OCI-LY1 (cell line): ENCODE data around the gene MSMB.

Experiments
- H2AFZ ChIP-seq: fragments of 200-600 bp; sonication (generic), shearing (Covaris generic); 2 replicates; pipeline ENCODE4 v1.6.0; 2014; ENCODE audit warnings: antibody characterized with exemption, mild to moderate bottlenecking, low read length
- H3F3A ChIP-seq: fragments of 200-600 bp; sonication (generic), shearing (Covaris generic); 2 replicates; pipeline ENCODE4 v1.6.0; 2014; ENCODE audit warnings: mild to moderate bottlenecking, antibody characterized with exemption, low read length, moderate library complexity; ENCODE audit not compliant: insufficient read depth
- H3K27ac ChIP-seq: fragments of 200-600 bp; sonication (generic); 2 replicates; pipeline ENCODE4 v1.5.1; 2014; ENCODE audit warnings: low read length, mixed run types, mild to moderate bottlenecking, low read depth; ENCODE audit not compliant: poor library complexity, severe bottlenecking
- H3K27me3 ChIP-seq: fragments of 200-600 bp; sonication (generic); 2 replicates; pipeline ENCODE4 v1.6.0; 2014; ENCODE audit warnings: antibody characterized with exemption, mild to moderate bottlenecking, low read length, moderate library complexity; ENCODE audit not compliant: insufficient read depth
- H3K36me3 ChIP-seq: fragments of 200-600 bp; sonication (generic); 2 replicates; pipeline ENCODE4 v1.6.1; 2014; ENCODE audit warnings: mild to moderate bottlenecking, antibody characterized with exemption, low read length, moderate library complexity, mixed read lengths; ENCODE audit not compliant: insufficient read depth
- H3K4me1 ChIP-seq: fragments of 200-600 bp; sonication (generic); 2 replicates; pipeline ENCODE4 v1.5.1; 2014; ENCODE audit warnings: mild to moderate bottlenecking, low read length, moderate library complexity; ENCODE audit not compliant: insufficient read depth, severe bottlenecking
- H3K4me2 ChIP-seq: fragments of 200-600 bp; sonication (generic), shearing (Covaris generic); 2 replicates; pipeline ENCODE4 v1.6.1; 2014; ENCODE audit warnings: low read length
- H3K4me3 ChIP-seq: fragments of 200-600 bp; sonication (generic); 2 replicates; pipeline ENCODE4 v1.5.1; 2014; ENCODE audit warnings: low read length, low read depth, mild to moderate bottlenecking, mixed read lengths; ENCODE audit not compliant: poor library complexity, severe bottlenecking
- H3K79me2 ChIP-seq: fragments of 200-600 bp; shearing (Covaris generic); 2 replicates; pipeline ENCODE4 v1.6.1; 2016; ENCODE audit warnings: mixed run types, low read length, mixed read lengths; ENCODE audit not compliant: insufficient read depth
- H3K9ac ChIP-seq: fragments of 200-600 bp; sonication (generic), shearing (Covaris generic); 2 replicates; pipeline ENCODE4 v1.6.1; 2014; ENCODE audit warnings: mild to moderate bottlenecking, low read length, mixed read lengths
- H3K9me2 ChIP-seq: fragments of 200-600 bp; sonication (generic), shearing (Covaris generic); 2 replicates; pipeline ENCODE4 v1.6.1; 2014; ENCODE audit warnings: low read depth, mild to moderate bottlenecking, low read length, mixed read lengths
- H3K9me3 ChIP-seq: fragments of 200-600 bp; shearing (Covaris generic); 2 replicates; pipeline ENCODE4 v1.6.1; 2014; ENCODE audit warnings: low read length, mixed read lengths
- H4K20me1 ChIP-seq: fragments of 200-600 bp; sonication (generic), shearing (Covaris generic); 2 replicates; pipeline ENCODE4 v1.6.0; 2016; ENCODE audit warnings: mild to moderate bottlenecking, low read length; ENCODE audit not compliant: insufficient read depth
- EZH2 ChIP-seq: fragments of 200-600 bp; sonication (generic), shearing (Covaris generic); IDR thresholded peaks from 2 replicates; pipeline ENCODE4 v1.8.0; 2017; ENCODE audit warnings: borderline replicate concordance, mixed run types, mild to moderate bottlenecking, antibody characterized with exemption, low read length, moderate library complexity, mixed read lengths
- TF ChIP-seq, protein P1 (sequence below): fragments of 200-600 bp; sonication (generic), shearing (Covaris generic); IDR thresholded peaks from 2 replicates; pipeline ENCODE4 v1.5.1; 2017; ENCODE audit warnings: mild to moderate bottlenecking, antibody characterized with exemption, low read length, moderate library complexity, mixed read lengths

Gene MSMB

GRCh38 chr10:46077141-46077554 is 31.1 kb upstream of the MSMB start:
- H3K4me2 ChIP-seq = no peak overlapping the region
- H3K9me3 ChIP-seq = no peaks in the 10 kb centered on the region
- H3K36me3 ChIP-seq = no peaks in the 10 kb centered on the region
- no peaks in the 10 kb centered on the region for H3K27me3 ChIP-seq
- H3K4me1 ChIP-seq = no peaks in the 10 kb centered on the region
- TF ChIP-seq, protein P1, sequence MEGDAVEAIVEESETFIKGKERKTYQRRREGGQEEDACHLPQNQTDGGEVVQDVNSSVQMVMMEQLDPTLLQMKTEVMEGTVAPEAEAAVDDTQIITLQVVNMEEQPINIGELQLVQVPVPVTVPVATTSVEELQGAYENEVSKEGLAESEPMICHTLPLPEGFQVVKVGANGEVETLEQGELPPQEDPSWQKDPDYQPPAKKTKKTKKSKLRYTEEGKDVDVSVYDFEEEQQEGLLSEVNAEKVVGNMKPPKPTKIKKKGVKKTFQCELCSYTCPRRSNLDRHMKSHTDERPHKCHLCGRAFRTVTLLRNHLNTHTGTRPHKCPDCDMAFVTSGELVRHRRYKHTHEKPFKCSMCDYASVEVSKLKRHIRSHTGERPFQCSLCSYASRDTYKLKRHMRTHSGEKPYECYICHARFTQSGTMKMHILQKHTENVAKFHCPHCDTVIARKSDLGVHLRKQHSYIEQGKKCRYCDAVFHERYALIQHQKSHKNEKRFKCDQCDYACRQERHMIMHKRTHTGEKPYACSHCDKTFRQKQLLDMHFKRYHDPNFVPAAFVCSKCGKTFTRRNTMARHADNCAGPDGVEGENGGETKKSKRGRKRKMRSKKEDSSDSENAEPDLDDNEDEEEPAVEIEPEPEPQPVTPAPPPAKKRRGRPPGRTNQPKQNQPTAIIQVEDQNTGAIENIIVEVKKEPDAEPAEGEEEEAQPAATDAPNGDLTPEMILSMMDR = no peak
- no peak for TF ChIP-seq EZH2
- H2AFZ ChIP-seq = no peak overlapping the region
- no peaks in the 10 kb centered on the region for H3K9me2 ChIP-seq
- H3K4me3 ChIP-seq = no peak overlapping the region
- H3K79me2 ChIP-seq = no peaks in the 10 kb centered on the region
- H3K27ac ChIP-seq = no peak overlapping the region
- H3K9ac ChIP-seq = no peak overlapping the region
- H4K20me1 ChIP-seq = no peaks in the 10 kb centered on the region
- H3F3A ChIP-seq = no peaks in the 10 kb centered on the region

DNA sequence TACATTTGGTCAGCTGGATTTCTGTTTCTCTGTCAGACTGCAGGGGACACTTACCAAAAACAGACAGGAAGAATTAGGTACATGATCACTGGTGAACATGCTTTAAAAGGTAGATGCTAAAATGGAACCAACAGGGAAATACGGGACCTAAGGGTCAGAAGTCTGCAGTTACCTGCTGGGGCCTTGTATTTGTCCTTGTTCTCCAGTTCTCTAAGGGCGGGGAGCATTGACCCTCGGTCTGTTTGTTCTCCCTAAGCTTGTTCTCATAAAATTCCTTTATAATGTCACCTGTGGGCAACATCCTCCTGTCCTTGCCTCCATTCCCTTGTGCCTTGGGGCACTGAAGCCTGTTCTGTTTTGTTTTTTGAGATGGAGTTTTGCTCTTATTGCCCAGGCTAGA is 29.8 kb upstream of the MSMB start:
- Histone ChIP-seq H3K27me3 (no peaks in the 10 kb centered on the region), H3F3A (no peaks in the 10 kb centered on the region), H3K4me2 (no peak overlapping the region), H3K4me3 (no peak overlapping the region), H4K20me1 (no peaks in the 10 kb centered on the region), H3K9ac (no peak overlapping the region), H3K27ac (no peak overlapping the region), H3K4me1 (no peaks in the 10 kb centered on the region), H3K9me2 (no peaks in the 10 kb centered on the region), H2AFZ (no peak overlapping the region), H3K36me3 (no peaks in the 10 kb centered on the region), H3K9me3 (no peaks in the 10 kb centered on the region), H3K79me2 (no peaks in the 10 kb centered on the region)
- TF ChIP-seq, protein P1 = no peak
- no peak for TF ChIP-seq EZH2

DNA sequence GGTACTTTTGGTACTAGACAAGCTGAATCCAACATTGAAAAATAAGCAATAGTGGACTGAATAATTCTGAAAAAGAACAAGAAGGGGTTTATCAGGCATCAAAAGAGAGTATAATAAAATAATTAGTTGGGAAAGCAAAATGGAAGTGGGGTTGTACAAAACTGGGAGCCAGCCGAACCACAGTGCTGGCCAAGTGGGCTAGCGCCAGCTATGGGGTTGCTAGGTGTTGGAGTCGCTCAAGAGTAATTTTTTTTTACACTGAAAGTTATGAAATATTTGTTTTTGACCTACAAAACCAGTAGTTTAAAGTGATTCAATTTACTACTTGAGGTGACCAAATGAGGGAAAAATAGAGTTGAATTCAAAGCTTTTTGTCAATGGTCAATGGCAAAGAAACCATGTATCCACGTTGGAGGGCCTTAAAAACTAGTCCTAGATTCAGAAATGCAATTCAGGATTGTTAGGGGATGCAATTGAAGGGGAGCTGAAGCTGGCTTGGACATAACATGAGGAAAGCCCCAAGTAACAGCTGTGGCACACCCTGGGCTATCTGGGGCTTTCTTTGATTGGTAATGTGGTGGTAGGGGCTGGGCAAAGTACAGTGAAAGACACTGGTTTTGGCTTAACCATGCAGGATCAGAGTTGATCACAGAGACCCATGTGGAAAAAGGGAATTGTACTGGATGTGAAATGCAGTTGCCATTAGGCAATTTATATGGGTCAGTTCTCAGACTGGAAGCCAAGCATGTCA is 28.3 kb upstream of the MSMB start:
- no peaks in the 10 kb centered on the region for H3F3A ChIP-seq
- no peak for TF ChIP-seq EZH2
- TF ChIP-seq, protein P1 = no peak
- H4K20me1 ChIP-seq = no peaks in the 10 kb centered on the region
- no peak overlapping the region for H3K4me3 ChIP-seq
- no peaks in the 10 kb centered on the region for H3K9me2 ChIP-seq
- H3K4me1 ChIP-seq = no peaks in the 10 kb centered on the region
- H3K9me3 ChIP-seq = no peaks in the 10 kb centered on the region
- no peak overlapping the region for H3K27ac ChIP-seq
- H3K79me2 ChIP-seq = no peaks in the 10 kb centered on the region
- H3K27me3 ChIP-seq = no peaks in the 10 kb centered on the region
- no peaks in the 10 kb centered on the region for H3K36me3 ChIP-seq
- no peak overlapping the region for H3K9ac ChIP-seq
- no peak overlapping the region for H3K4me2 ChIP-seq
- no peak overlapping the region for H2AFZ ChIP-seq
